Tibial artery (tissue), 4 donors: ENCODE results near the gene PHACTR1.
A peak's percentile ranks its signal among the peaks of the same experiment; 100 is the strongest.

Source experiments
- DNase-seq, 2 donors: peaks; one replicate each; pipeline ENCODE4 v3.0.0-alpha.2; 2019
- H3K27ac ChIP-seq, 2 donors: fragments of 200-600 bp; sonication (generic) in 1 of 2; 1 replicate in 1 of 2; 2 replicates in 1 of 2; pipeline ENCODE4 v1.5.1; 2018 to 2019; ENCODE audit warnings: mild to moderate bottlenecking in 1 of 2
- H3K27me3 ChIP-seq, 2 donors: fragments of 200-600 bp; sonication (generic) in 1 of 2; one replicate each; pipeline versions ENCODE4 v1.5.1 to v1.6.0; 2016 to 2019
- H3K36me3 ChIP-seq, 3 donors: fragments of 200-600 bp; sonication (generic) in 2 of 3; one replicate each; pipeline ENCODE4 v1.5.1; 2016 to 2019; ENCODE audit warnings: mild to moderate bottlenecking in 2 of 3
- H3K4me1 ChIP-seq, 4 donors: fragments of 200-600 bp; sonication (generic) in 2 of 4; 1 replicate in 3 of 4; 2 replicates in 1 of 4; pipeline ENCODE4 v1.5.1; 2016 to 2019
- H3K4me3 ChIP-seq, 2 donors: fragments of 200-600 bp; sonication (generic) in 1 of 2; 1 replicate in 1 of 2; 2 replicates in 1 of 2; pipeline ENCODE4 v1.5.1; 2018 to 2019; ENCODE audit warnings: mild to moderate bottlenecking in 2 of 2
- H3K9me3 ChIP-seq, 3 donors: fragments of 200-600 bp; sonication (generic) in 1 of 3; one replicate each; pipeline ENCODE4 v1.5.1; 2016 to 2019
- intact Hi-C: fragments of 100-400 bp; cut with DNase I; formaldehyde crosslinking; loops from one replicate; pipeline ENCODE4 v1.15.0; 2023; ENCODE audit warnings: low total_unique reads
- TF ChIP-seq, protein P1 (sequence below), 2 experiments: fragments of 200-600 bp in 1 of 2; fragments of 450-650 bp in 1 of 2; IDR thresholded peaks; one replicate each; pipeline ENCODE4 v1.5.1; 2017 to 2019; ENCODE audit warnings: antibody characterized with exemption in 2 of 2, mild to moderate bottlenecking in 1 of 2, moderate library complexity in 1 of 2

The PHACTR1 gene

DNA sequence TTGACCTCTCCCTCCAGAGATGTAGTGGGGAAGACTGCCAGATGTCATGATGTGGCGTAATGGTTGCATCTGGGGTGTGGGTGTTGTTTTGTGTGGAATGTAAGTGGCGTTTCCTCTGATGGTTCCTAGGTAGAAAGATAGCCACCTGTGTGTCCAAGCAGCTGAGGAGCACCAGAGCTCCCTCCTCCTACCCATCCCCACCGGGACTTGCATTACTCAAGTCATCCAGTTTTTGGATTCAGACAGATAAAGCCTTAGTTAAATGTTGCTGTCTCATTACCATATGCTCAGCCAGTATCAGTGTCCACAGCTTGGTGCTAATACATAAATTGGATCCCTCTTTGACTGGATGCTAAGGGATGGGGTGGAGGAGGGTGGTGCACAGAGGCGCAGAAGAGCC lies 329.5 kb downstream of the PHACTR1 start:
- Histone ChIP-seq H3K36me3 (no peaks in the 10 kb centered on the region), H3K9me3 (no peaks in the 10 kb centered on the region), H3K27ac (no peak overlapping the region), H3K27me3 (no peaks in the 10 kb centered on the region), H3K4me1 (peaks cover 0 to 61% (median 6%) of the 10 kb centered on the region in 4 donors), H3K4me3 (no peak overlapping the region)
- TF ChIP-seq, protein P1, sequence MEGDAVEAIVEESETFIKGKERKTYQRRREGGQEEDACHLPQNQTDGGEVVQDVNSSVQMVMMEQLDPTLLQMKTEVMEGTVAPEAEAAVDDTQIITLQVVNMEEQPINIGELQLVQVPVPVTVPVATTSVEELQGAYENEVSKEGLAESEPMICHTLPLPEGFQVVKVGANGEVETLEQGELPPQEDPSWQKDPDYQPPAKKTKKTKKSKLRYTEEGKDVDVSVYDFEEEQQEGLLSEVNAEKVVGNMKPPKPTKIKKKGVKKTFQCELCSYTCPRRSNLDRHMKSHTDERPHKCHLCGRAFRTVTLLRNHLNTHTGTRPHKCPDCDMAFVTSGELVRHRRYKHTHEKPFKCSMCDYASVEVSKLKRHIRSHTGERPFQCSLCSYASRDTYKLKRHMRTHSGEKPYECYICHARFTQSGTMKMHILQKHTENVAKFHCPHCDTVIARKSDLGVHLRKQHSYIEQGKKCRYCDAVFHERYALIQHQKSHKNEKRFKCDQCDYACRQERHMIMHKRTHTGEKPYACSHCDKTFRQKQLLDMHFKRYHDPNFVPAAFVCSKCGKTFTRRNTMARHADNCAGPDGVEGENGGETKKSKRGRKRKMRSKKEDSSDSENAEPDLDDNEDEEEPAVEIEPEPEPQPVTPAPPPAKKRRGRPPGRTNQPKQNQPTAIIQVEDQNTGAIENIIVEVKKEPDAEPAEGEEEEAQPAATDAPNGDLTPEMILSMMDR (IDR thresholded peaks at IDR 0.05) = no peak
- no peak for DNase-seq
- intact Hi-C loops = no loop called here

DNA sequence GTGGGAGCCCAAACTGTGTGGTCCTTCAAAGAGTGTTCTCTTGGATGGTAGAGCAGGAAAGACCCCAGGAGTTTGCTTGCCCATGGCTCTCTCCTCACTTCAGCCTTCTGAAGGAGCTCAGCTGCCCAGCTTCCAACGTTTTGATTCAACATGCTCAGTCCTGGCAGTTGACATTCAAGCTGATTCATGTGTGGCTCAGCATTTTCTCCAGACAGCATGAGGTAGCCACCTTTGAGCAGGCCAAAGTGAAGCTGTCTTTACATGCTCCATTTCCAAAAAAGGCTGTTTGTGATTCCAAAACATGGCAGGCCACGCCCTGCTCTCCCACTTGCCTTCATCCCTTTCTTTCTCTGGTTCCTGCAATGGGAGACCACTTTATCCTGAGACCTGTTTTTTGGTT lies 331.5 kb downstream of the PHACTR1 start:
- TF ChIP-seq, protein P1 (IDR thresholded peaks at IDR 0.05) = no peak
- Histone ChIP-seq H3K4me3 (no peak overlapping the region), H3K27me3 (no peaks in the 10 kb centered on the region), H3K27ac (no peak overlapping the region), H3K4me1 (peaks cover 0 to 68% (median 6%) of the 10 kb centered on the region in 4 donors), H3K9me3 (no peaks in the 10 kb centered on the region), H3K36me3 (no peaks in the 10 kb centered on the region)
- intact Hi-C loops = no loop called here
- no peak for DNase-seq

DNA sequence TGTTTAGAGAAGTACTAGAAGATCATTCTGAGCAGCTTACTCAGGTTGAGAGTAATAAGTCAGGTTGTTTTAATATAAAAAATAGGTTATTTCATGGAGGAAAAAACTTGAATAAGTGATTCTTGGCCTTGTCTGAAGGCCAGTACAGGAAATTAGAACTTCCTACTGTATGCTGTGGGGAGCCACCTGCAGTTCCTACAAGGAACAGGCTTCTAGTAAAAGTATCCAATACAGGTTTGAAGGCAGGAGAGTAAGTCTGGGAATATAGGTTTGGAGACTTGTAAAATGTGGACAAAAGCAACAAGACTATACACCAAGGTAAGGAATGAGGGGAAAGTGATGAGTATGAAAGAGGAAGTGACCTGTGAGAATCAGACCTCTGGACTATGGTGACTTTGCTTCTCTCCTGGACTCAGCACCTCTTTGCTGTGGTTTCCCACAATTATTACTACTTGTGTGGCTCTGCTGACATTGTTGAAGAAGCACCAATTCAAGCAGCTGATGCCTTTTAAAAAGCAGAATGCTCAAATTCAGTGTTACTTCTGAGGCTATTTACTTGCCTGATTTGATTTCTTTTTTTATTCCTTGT lies 333.2 kb downstream of the PHACTR1 start:
- Histone ChIP-seq H3K27me3 (no peaks in the 10 kb centered on the region), H3K27ac (no peak overlapping the region), H3K4me3 (no peak overlapping the region), H3K9me3 (no peaks in the 10 kb centered on the region), H3K36me3 (peaks cover 4 to 9% (median 7%) of the 10 kb centered on the region in 3 donors), H3K4me1 (peaks cover 0 to 62% (median 6%) of the 10 kb centered on the region in 4 donors)
- TF ChIP-seq, protein P1 (IDR thresholded peaks at IDR 0.05) = peak; percentile 6 to 7
- DNase-seq = no peak
- intact Hi-C loops = no loop called here

DNA sequence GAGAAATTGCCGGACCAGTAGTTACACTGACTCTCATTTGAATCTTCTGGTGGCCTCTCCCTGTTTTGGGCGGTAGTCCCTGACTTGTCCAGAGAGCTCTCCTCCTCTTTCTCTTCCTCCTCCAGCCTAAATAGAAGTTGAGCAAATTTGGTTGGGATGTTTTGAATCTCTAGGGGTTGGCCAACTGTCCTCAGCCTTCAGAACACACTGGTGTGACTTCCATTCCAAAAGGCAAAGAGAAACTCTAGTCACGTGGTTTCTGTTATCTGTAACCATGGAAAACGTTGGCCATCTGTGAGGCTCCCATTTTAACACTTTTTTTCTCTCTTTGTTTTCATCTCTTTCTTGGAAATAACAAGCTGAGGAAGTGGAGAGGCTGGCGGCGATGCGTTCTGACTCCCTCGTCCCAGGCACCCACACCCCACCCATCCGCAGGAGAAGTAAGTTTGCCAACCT lies 336.5 kb downstream of the PHACTR1 start:
- TF ChIP-seq, protein P1 (IDR thresholded peaks at IDR 0.05) = no peak
- DNase-seq = no peak
- H3K9me3 ChIP-seq = no peaks in the 10 kb centered on the region
- intact Hi-C loops = no loop called here
- no peaks in the 10 kb centered on the region for H3K27me3 ChIP-seq
- no peak overlapping the region for H3K27ac ChIP-seq
- peaks cover 0 to 41% (median 0%) of the 10 kb centered on the region in 4 donors for H3K4me1 ChIP-seq
- H3K4me3 ChIP-seq = no peak overlapping the region
- peaks cover 4 to 9% (median 7%) of the 10 kb centered on the region in 3 donors for H3K36me3 ChIP-seq

DNA sequence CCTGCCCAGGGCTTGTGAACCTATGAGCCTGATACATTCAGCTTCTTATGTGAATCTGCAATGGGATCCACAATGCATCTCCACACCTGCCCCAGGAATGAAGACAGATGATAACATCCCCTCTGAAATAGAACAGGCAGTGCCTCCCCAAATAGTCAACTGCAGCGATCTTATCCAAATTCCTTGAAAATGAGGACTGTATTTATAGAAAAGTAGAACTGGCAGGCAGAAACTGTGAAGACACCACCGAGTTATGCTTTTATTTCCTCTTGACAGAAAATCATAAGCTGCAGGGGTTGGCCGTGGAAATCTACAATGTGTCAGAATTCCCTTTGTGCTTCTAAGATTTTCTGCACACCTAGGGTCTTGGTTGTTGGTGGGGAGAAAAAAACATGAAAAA lies 341.5 kb downstream of the PHACTR1 start:
- H3K36me3 ChIP-seq = peaks cover 4 to 9% (median 7%) of the 10 kb centered on the region in 3 donors
- DNase-seq = no peak
- intact Hi-C loops = no loop called here
- H3K27me3 ChIP-seq = no peaks in the 10 kb centered on the region
- no peaks in the 10 kb centered on the region for H3K9me3 ChIP-seq
- TF ChIP-seq, protein P1 (IDR thresholded peaks at IDR 0.05) = no peak
- H3K27ac ChIP-seq = no peak overlapping the region
- H3K4me3 ChIP-seq = no peak overlapping the region
- H3K4me1 ChIP-seq = peaks cover 0 to 37% (median 8%) of the 10 kb centered on the region in 4 donors
